Activated CD4-positive, CD25-positive, alpha-beta regulatory T cell treated with anti-CD3 and anti-CD28 coated beads, Interleukin-2, amount 50 U/mL, for 72 hours (primary cell): ENCODE measurements around the gene IGFN1.
A peak's percentile ranks its signal among the peaks of the same experiment; 100 is the strongest.

ENCODE experiments used
- DNase-seq: peaks from one replicate; pipeline ENCODE4 v3.0.0; 2021

Gene IGFN1

GRCh38 chr1:201163707-201164106 is 26.9 kb upstream of the IGFN1 start:
- no peak for DNase-seq

- DNase-seq, result no peak
Observed at GRCh38 chr1:201164645-201165044, 26.0 kb upstream of the IGFN1 start.

DNA sequence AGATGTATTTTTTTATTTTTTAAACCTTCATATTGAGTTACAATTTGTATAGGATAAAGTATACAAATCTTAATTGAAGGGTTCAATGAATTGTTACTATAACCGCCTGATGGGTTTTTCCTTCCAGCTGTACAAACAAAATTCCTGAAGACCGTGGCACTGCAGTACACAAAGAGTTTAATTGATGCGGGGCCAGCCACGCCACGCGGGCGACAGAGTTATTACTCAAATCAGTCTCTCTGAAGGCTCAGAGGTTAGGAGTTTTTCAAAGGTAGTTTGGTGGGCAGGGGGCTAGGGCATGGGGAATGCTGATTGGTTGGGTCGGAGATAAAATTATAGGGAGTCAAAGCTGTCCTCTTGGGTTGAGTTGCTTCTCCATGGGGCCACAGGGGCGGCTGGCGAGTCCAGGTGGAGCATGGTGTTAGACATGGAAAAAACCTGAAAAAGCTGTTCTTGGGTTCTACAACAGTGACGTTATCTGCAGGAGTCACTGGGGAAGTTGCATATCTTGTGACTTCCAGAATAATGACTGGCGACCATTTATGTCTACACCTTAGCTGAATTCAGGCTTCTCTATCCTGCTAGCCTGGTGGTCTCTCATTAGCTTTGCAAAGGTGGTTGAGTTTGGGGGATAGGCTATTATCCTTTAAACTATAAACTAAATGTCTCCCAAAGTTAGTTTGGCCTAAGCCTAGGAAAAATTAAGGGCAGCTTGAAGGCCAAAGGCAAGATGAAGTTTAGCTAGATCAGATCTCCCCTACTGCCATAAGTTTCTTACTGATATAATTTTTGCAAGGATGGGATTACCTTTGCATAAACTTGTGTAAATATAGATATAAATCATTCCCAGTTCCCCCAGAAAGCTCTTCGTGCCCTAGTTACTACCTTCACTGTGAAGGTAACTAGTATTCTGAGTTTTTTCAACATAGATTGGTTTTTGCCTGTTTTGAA is 23.3 kb upstream of the IGFN1 start:
- no peak for DNase-seq

GRCh38 chr1:201169203-201169602 is 21.4 kb upstream of the IGFN1 start:
- no peak for DNase-seq

GRCh38 chr1:201169971-201170532 is 20.6 kb upstream of the IGFN1 start:
- DNase-seq, result no peak

DNA sequence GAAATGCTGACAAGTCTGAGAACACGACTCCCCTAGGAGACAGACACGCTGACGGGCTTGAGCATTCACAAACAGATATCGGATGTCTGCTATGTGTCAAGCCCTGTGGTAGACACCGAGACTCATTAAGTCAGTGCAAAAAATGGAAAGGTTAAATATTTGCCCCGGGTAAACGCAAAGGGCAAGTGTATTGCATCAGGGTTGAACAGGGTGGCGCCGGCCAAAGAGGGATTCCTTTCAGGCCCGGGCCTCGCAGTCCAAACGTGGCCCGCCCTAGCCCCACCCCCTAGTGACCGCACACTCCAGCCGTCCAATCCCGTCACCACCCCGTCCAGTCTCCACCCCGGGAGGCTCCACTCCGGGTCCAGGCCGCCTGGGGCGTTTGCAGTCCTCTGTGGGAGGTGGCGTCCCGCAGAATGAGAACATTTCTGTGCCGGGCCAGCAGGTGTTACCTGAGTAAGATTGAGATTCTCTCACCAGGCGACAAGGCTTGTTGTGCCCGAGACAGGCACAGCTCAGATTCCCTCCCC is 20.0 kb upstream of the IGFN1 start:
- peak; percentile 74 for DNase-seq

DNA sequence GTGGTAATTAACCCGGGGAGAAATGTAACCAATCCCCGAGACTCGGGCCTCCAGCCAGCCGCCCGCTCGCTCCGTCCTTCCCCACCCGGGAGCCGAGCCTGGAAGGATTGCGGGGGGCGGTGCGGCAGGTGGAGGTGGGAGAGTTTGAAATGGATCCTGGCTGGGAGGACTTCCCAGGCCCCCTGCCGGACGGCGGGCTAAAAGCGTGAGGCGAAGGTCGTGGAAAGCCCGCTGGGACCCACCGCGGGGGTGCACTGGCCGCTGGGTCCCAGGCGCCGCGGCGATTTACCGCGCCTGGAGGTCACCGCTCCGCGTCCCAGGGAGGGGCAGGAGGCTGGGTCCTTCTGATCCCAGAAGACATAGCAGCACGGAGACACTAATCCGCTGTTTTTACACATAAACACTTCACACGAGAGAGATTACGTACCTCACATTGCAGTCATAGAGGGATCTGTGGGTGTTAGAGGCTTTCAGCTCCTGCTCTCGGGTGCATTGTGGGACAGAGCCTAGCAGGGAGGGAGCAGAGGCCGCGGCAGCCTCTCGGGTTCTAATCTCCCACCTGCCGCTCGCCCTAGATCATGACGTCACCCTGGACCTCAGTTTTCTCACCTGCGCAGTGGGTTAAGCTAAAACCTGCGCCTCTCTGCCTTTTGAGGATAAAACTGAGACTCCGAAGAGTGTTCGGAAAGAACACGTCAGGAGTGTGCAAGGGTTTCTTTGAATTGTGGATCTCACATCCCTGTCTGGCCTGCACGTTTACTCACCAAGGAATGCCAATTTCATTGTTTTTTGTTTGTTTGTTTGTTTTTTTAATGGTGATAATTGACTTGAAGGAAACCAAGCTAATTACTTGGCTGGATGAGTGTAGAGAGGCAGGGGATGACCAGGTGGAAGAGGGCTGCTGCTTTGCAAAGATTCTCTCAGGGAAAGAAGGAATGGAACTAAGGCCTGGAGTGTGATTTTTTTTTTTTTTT is 19.3 kb upstream of the IGFN1 start:
- DNase-seq, result peak; percentile 40

GRCh38 chr1:201172326-201172725 is 18.3 kb upstream of the IGFN1 start:
- DNase-seq, result no peak

GRCh38 chr1:201172999-201173610 is 17.5 kb upstream of the IGFN1 start:
- no peak for DNase-seq

- no peak for DNase-seq
Observed at GRCh38 chr1:201173736-201174135, 16.9 kb upstream of the IGFN1 start.

- DNase-seq, result no peak
Observed at GRCh38 chr1:201175820-201176500, 14.7 kb upstream of the IGFN1 start.

DNA sequence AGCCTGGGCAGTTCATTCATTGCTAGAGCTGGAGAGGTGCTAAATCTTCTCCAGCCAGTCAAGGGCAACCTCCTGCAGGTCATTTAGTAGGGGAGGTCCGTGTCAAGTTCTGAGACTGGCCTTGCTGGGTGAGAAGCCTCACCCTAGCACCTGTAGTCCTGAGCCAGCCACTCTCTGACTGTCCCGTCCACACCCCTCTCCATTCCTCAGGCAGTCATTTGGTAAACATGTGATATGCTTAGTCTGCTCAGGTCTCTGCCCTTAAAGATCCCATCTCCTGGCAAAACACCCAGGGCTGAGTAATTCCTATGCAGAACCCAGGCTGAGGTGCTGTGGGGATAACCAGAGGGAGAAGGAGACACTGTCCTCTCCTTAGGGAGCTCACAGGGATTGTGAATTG is 13.7 kb upstream of the IGFN1 start:
- DNase-seq, result no peak

DNA sequence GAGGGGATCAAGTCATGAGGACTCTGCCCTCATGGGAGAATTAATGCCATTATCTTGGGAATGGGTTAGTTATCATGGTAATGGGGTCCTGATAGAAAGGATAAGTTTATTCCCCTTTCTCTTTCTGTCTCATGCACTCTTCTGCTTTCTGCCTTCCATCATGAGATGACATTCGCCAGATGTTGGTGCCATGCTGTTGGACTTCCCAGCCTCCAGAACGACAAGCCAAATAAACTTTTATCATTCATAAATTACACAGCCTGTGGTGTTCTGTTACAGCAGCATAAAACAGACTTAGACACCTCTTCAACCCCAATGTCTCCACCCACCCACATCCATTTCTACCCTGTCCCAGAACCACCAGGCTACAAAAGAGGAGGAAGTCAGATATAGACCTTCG is 11.9 kb upstream of the IGFN1 start:
- no peak for DNase-seq

GRCh38 chr1:201180141-201180540 is 10.5 kb upstream of the IGFN1 start:
- no peak for DNase-seq

DNA sequence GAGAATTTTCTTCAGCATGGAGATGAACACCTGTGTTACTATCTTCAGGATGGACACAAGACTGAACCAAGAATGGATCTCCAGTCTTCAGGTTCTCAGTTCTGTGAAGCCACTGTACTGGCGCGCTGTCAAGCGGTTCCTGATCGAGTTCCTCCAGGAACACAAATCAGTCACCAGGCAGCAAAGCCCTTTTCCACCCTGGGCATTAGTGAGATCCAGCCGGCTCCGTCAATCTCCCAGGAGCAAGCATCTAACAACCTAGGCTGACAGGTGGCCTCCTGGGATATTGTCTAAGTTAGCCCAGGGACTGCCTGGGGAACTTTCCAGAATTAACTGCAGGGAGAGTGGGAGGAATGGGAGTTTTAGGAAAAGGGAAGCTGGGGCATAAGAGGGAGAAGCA is 9.7 kb upstream of the IGFN1 start:
- DNase-seq, result no peak

- no peak for DNase-seq
Observed at GRCh38 chr1:201181323-201181722, 9.3 kb upstream of the IGFN1 start.

GRCh38 chr1:201181726-201182125 is 8.9 kb upstream of the IGFN1 start:
- no peak for DNase-seq

DNA sequence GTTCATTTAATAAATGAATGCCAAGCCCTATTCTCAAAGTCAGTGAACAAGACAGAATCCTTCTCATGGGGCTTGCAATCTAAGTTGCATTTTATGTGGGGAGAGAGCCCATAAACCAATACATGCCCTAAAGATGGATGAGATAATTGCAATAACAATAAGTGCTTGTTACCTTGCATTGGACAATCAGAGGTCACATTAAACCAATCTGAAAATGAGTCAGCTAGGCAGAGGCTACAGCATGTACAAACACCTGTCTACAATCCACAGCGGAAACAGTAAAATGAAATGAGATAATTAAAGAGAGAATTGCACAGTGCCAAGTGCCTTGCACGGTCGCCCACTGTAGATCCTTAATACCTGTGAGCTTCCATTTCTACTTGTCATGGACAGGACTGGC is 7.4 kb upstream of the IGFN1 start:
- DNase-seq, result no peak

GRCh38 chr1:201183753-201184152 is 6.9 kb upstream of the IGFN1 start:
- DNase-seq, result no peak

DNA sequence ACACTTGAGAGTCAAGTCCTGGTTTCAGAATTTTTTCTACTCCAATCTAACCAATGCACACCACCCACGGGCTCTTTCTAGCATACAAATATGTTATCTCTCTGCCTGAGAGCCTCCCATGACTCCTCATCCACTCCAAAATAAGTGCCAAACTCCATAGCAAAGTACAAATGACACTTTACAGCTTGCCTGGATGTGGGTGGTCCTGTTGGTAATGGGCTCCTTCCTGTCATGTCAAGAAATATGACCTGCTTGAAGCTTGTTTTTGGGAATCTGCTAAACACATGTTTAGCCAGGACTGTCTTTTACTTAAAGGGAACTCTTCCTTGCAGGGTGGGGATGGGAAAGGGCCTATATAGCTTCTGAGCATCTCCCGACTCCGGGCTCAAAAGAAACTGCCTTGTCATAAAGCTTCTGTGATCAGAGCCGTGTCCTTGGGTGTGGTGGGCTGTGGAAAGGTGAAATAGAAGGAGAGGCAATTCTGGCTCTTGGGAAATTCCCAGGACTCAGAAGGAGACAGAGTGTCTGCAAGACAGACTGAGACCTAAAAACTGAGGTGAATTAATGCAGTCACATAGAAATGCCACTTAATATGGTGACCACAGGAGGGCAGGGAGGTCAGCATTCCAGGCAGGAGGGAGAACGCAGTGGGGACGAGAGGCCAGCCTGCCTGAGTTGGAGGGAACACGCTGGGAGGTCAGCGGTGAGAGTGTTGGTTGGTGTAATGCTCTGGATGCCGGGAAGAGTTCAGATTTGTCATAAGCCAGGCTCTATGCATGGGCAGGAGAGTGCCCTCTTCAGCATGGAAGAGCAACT is 6.1 kb upstream of the IGFN1 start:
- no peak for DNase-seq

- no peak for DNase-seq
Observed at GRCh38 chr1:201185123-201185453, 5.5 kb upstream of the IGFN1 start.
